WERI-Rb-1 (cell line): ENCODE results near the gene PARP9.
"Not testable (repeated sequence)": the region's sequence is repeated elsewhere in the genome, so short reads cannot be mapped to it uniquely, and the experiment has no call there.

Source experiments
- DNase-seq: peaks from one replicate; pipeline ENCODE4 v3.0.0-alpha.2; 2020
- H3K27ac ChIP-seq: fragments of 250-450 bp; sonication (Bioruptor Pico); 2 replicates; pipeline ENCODE4 v1.5.1; 2020; ENCODE audit warnings: mild to moderate bottlenecking, moderate library complexity
- H3K27me3 ChIP-seq: fragments of 250-450 bp; sonication (Bioruptor Pico); 2 replicates; pipeline ENCODE4 v1.5.1; 2021; ENCODE audit warnings: mild to moderate bottlenecking, low read depth, moderate library complexity; ENCODE audit not compliant: insufficient read depth, severe bottlenecking
- H3K36me3 ChIP-seq: fragments of 250-450 bp; sonication (Bioruptor Pico); 2 replicates; pipeline ENCODE4 v1.5.1; 2020; ENCODE audit warnings: mild to moderate bottlenecking, moderate library complexity
- H3K4me3 ChIP-seq: 2 replicates; pipeline ENCODE4 v1.5.1; 2011; ENCODE audit warnings: low read depth, mild to moderate bottlenecking, control low read depth, low read length
- H3K9me3 ChIP-seq: fragments of 250-450 bp; sonication (Bioruptor Pico); 2 replicates; pipeline ENCODE4 v1.5.1; 2021; ENCODE audit warnings: mild to moderate bottlenecking, moderate library complexity; ENCODE audit not compliant: severe bottlenecking
- CTCF ChIP-seq: IDR thresholded peaks from 2 replicates; pipeline ENCODE4 v1.5.1; 2011; ENCODE audit warnings: low read depth, mild to moderate bottlenecking, control low read depth, inconsistent platforms, low read length

The PARP9 gene

GRCh38 chr3:122510878-122511535 lies 53.1 kb downstream of the PARP9 start:
- no peak for DNase-seq
- H3K27me3 ChIP-seq: no peaks in the 10 kb centered on the region
- TF ChIP-seq CTCF: no peak
- H3K9me3 ChIP-seq: no peaks in the 10 kb centered on the region
- no peak overlapping the region for H3K4me3 ChIP-seq
- H3K27ac ChIP-seq: no peak overlapping the region
- H3K36me3 ChIP-seq: peaks cover 5% of the 10 kb centered on the region

- not testable (repeated sequence) for H3K27me3 ChIP-seq, DNase-seq, H3K4me3 ChIP-seq, H3K27ac ChIP-seq, H3K36me3 ChIP-seq, H3K9me3 ChIP-seq
Observed at GRCh38 chr3:122508944-122509343, 55.2 kb downstream of the PARP9 start.

- H3K27ac ChIP-seq: no peak overlapping the region
- TF ChIP-seq CTCF: no peak
- H3K4me3 ChIP-seq: no peak overlapping the region
- no peak for DNase-seq
- H3K36me3 ChIP-seq: peaks cover 8% of the 10 kb centered on the region
- no peaks in the 10 kb centered on the region for H3K27me3 ChIP-seq
- no peaks in the 10 kb centered on the region for H3K9me3 ChIP-seq
Observed at GRCh38 chr3:122508135-122508914, 55.8 kb downstream of the PARP9 start.

- DNase-seq: no peak
- Histone ChIP-seq H3K27ac (no peak overlapping the region), H3K9me3 (no peaks in the 10 kb centered on the region), H3K27me3 (no peaks in the 10 kb centered on the region), H3K4me3 (no peak overlapping the region), H3K36me3 (peaks cover 5% of the 10 kb centered on the region; the same call in 1 of the 2 replicates)
- no peak for TF ChIP-seq CTCF
Observed at GRCh38 chr3:122506450-122506849, 57.6 kb downstream of the PARP9 start.

- no peak overlapping the region for H3K27ac ChIP-seq
- DNase-seq: no peak
- H3K4me3 ChIP-seq: no peak overlapping the region
- TF ChIP-seq CTCF: no peak
- H3K27me3 ChIP-seq: no peaks in the 10 kb centered on the region
- peaks cover 2% of the 10 kb centered on the region; the same call in 1 of the 2 replicates for H3K36me3 ChIP-seq
- H3K9me3 ChIP-seq: no peaks in the 10 kb centered on the region
Observed at GRCh38 chr3:122505676-122506075, 58.4 kb downstream of the PARP9 start.

GRCh38 chr3:122502941-122503340 lies 61.2 kb downstream of the PARP9 start:
- Histone ChIP-seq H3K9me3 (no peaks in the 10 kb centered on the region), H3K27me3 (no peaks in the 10 kb centered on the region), H3K36me3 (peaks cover 2% of the 10 kb centered on the region; the same call in 1 of the 2 replicates), H3K4me3 (no peak overlapping the region), H3K27ac (no peak overlapping the region)
- TF ChIP-seq CTCF: no peak
- no peak for DNase-seq
